Dedifferentiated amniotic fluid mesenchymal stem cell (primary cell): ENCODE data around the gene PMVK.

Source experiments
- DNase-seq: peaks from one replicate; pipeline ENCODE4 v3.0.0-alpha.2; 2016; ENCODE audit errors: extremely low spot score

The PMVK gene

GRCh38 chr1:154878371-154879037, 58.0 kb downstream of the PMVK start:
- DNase-seq, result peak; percentile 53

GRCh38 chr1:154877370-154877974, 59.0 kb downstream of the PMVK start:
- DNase-seq, result no peak

GRCh38 chr1:154876842-154877369, 59.6 kb downstream of the PMVK start:
- no peak for DNase-seq
